ENCODE results near the gene PRSS8. TPM values are rescaled to one million over a fixed set of nuclear protein-coding genes. Genes with fewer than 3 reads are reported as not detected.

Gene PRSS8
- total and polyA plus RNA-seq, 2 donors (not counting 3 experiments of a cell fraction or from before 2014, with no cell fraction given), result 0.12 TPM; not detected in 1

DNA sequence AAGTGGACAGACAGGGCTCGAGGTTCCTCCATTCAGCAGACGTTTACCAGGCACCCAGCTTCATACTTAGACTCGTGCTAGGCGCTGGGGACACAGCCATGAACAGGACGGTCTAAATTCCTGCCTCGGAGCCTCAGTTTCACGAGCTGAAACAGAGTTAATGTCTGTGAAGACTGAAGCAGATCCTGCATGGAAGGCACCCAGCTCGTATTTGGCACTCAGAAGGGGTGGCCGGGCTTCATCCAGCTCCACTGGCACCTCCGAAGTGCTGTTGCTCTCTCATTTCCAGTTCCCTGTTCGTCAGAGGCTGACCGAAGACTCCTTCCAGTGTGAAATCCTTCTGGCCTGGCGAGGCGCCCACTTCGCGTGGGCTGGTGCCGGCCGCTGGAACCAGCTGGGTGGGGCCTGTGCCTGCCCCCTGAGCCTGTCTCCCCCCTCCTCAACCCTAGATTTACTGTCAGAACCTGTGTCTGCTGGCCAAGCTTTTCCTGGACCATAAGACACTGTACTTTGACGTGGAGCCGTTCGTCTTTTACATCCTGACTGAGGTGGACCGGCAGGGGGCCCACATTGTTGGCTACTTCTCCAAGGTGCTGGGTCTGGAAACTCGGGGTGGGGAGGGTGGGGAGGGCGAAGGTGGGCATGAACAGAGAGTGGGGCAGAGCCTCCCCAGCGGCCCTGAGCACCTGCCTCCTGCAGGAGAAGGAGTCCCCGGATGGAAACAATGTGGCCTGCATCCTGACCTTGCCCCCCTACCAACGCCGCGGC lies 5.8 kb downstream of the PRSS8 start:
- Histone ChIP-seq H3K4me1 (ENCODE audit: control insufficient read depth, extremely low read depth, insufficient read depth, low read length) (no peaks in the 10 kb centered on the region), H3K9ac (replicated peaks; ENCODE audit: extremely low read depth, insufficient read depth, low read length) (no peak overlapping the region), H3K4me2 (ENCODE audit: insufficient read depth, low read length) (no peak overlapping the region), H3K27ac (ENCODE audit: insufficient read depth, low read depth, low read length) (no peak overlapping the region), H3K36me3 (ENCODE audit: control insufficient read depth in 2 of 2, extremely low read depth in 1 of 2, insufficient read depth in 2 of 2, low read length in 2 of 2) (peaks cover 0 to 11% of the 10 kb centered on the region in 2 experiments), H3K9me3 (replicated peaks; ENCODE audit: control insufficient read depth, insufficient read depth, low read length) (no peaks in the 10 kb centered on the region), H3K4me3 (replicated peaks in 1 of 3; ENCODE audit: insufficient read depth in 1 of 3, low read depth in 1 of 3, low read length in 3 of 3) (no peak overlapping the region), H3K27me3 (ENCODE audit: control insufficient read depth in 2 of 2, insufficient read depth in 2 of 2, low read length in 2 of 2) (no peaks in the 10 kb centered on the region), H3K9me1 (replicated peaks; ENCODE audit: control insufficient read depth, extremely low read depth, insufficient read depth, low read length) (no peaks in the 10 kb centered on the region), H2AFZ (ENCODE audit: low read depth, low read length) (no peak overlapping the region), H4K20me1 (replicated peaks; ENCODE audit: control insufficient read depth, extremely low read depth, insufficient read depth, low read length) (no peaks in the 10 kb centered on the region), H3K79me2 (ENCODE audit: control insufficient read depth, insufficient read depth, low read length) (no peaks in the 10 kb centered on the region)
- no TSS peak for BruUV-seq (replicated peaks)
- dilution Hi-C loops (cut with MboI; ENCODE audit: extremely low pct_ligation_motif_present, low sequenced_read_pairs) (no loop called here), intact Hi-C loops (cut with micrococcal nuclease) (no loop called here)
- TF ChIP-seq EZH2 (IDR thresholded peaks at IDR 0.05; ENCODE audit: borderline replicate concordance, low read depth, low read length, severe bottlenecking) (no peak), FOS (IDR thresholded peaks at IDR 0.05; ENCODE audit: borderline replicate concordance, insufficient read depth, low read length) (no peak), POLR2AphosphoS5 (IDR thresholded peaks at IDR 0.05; ENCODE audit: insufficient read depth, low read depth, low read length) (no peak), POLR2A (IDR thresholded peaks at IDR 0.05; ENCODE audit: low read depth, low read length) (no peak), JUN (IDR thresholded peaks at IDR 0.05; ENCODE audit: borderline replicate concordance, insufficient read depth, insufficient read length, low read depth) (no peak), GATA2 (IDR thresholded peaks at IDR 0.05; ENCODE audit: insufficient read depth, insufficient read length, low read depth, low read length) (no peak), MYC (IDR thresholded peaks at IDR 0.05; ENCODE audit: low read depth, low read length) (no peak)
- TF ChIP-seq, protein P1, sequence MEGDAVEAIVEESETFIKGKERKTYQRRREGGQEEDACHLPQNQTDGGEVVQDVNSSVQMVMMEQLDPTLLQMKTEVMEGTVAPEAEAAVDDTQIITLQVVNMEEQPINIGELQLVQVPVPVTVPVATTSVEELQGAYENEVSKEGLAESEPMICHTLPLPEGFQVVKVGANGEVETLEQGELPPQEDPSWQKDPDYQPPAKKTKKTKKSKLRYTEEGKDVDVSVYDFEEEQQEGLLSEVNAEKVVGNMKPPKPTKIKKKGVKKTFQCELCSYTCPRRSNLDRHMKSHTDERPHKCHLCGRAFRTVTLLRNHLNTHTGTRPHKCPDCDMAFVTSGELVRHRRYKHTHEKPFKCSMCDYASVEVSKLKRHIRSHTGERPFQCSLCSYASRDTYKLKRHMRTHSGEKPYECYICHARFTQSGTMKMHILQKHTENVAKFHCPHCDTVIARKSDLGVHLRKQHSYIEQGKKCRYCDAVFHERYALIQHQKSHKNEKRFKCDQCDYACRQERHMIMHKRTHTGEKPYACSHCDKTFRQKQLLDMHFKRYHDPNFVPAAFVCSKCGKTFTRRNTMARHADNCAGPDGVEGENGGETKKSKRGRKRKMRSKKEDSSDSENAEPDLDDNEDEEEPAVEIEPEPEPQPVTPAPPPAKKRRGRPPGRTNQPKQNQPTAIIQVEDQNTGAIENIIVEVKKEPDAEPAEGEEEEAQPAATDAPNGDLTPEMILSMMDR (IDR thresholded peaks at IDR 0.05; ENCODE audit: extremely low read depth in 1 of 2, insufficient read depth in 1 of 2, low read depth in 1 of 2, low read length in 2 of 2), result no peak
- TF ChIP-seq, protein P2, sequence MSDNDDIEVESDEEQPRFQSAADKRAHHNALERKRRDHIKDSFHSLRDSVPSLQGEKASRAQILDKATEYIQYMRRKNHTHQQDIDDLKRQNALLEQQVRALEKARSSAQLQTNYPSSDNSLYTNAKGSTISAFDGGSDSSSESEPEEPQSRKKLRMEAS (IDR thresholded peaks at IDR 0.05; ENCODE audit: insufficient read depth, insufficient read length), result no peak
- POLR2A ChIA-PET, result no interaction called here
- CTCF ChIA-PET, result interaction anchor here (2.2 kb wide), 1 partner anchor 13 kb away, joined by 13 read pairs; no protein-coding TSS in a partner anchor
- FAIRE-seq (no peak), DNase-seq (ENCODE audit: low read depth, low spot score) (no peak)

Data from endothelial cell of umbilical vein (primary cell).